ENCODE data around the gene NANP. TPM values are rescaled to one million over a fixed set of nuclear protein-coding genes. Genes with fewer than 3 reads are reported as not detected.

NANP gene
- total and polyA plus RNA-seq, 10 of the 15 experiments (the other 5 are each of a cell fraction or from before 2014, with no cell fraction given), result 4.2 to 6.7 (median 4.9) TPM

GRCh38 chr20:25623736-25624499 is at the start of gene NANP (continued):
- TF ChIP-seq ZNF687 (IDR thresholded peaks at IDR 0.05), result peak; percentile 81
- TF ChIP-seq SIX5 (IDR thresholded peaks at IDR 0.05; ENCODE audit: low read depth, low read length, severe bottlenecking), result no peak
- 0 out of 2 replicates have a peak, but pooled peaks have one; percentile 1 for TF ChIP-seq BACH1 (IDR thresholded peaks at IDR 0.05; ENCODE audit: borderline replicate concordance)
- TF ChIP-seq KDM1A (IDR thresholded peaks at IDR 0.05; ENCODE audit: borderline replicate concordance), result no peak
- peak; percentile 96 for TF ChIP-seq PML (IDR thresholded peaks at IDR 0.05; ENCODE audit: low read length)
- TF ChIP-seq NFIC (IDR thresholded peaks at IDR 0.05; ENCODE audit: low read depth, low read length), result no peak
- TF ChIP-seq SKIL (IDR thresholded peaks at IDR 0.05; ENCODE audit: low read depth, poor library complexity, severe bottlenecking), result peak; percentile 51

All from GM12878 (cell line).